NCI-H1436 (cell line): ENCODE measurements around the gene ZEB2.

Source experiments
- DNase-seq: peaks from one replicate; lab custom pipeline; 2025; lab: John Stamatoyannopoulos, UW

The ZEB2 gene

DNA sequence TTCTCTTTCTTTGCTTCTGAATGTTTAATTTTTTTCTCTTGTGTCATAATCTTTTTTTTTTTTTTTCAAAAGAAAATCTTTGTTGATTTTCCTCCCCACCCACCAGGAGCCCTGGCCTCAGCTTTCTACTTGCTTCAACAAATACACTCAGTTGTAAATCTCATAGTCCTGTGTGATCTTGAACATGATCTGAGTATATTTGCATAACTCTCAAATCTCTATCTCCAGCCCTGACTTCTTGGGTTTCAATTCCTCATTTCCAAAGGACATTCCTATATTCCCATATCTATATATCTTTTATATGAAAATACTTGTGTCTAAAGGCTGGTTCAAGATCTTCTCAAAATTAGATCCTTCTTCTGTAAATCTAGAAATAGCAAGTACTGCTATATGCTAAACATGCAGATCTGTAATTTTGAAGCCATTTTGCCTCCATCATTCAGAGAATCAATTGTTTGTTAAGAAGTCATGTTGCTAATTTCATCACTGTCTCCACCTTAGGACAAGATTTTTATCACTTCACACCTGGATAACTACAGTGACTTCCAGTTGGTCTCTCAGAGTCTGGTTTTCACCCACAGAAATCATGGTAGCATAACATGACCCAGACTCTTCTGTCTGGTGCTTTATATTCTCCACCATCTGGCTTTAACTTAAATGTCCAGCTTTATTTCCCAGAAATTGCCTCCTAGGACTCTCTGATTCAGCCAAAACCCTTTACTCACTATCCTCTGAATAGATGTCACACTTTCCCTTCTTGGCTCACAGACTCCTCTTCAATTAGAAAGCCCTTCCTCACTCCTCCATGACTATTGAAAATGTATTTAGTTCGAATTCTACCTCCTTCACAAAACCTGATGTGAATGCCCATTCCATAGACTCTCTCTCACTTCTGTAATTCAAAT is 98.1 kb downstream of the ZEB2 start:
- no peak for DNase-seq

DNA sequence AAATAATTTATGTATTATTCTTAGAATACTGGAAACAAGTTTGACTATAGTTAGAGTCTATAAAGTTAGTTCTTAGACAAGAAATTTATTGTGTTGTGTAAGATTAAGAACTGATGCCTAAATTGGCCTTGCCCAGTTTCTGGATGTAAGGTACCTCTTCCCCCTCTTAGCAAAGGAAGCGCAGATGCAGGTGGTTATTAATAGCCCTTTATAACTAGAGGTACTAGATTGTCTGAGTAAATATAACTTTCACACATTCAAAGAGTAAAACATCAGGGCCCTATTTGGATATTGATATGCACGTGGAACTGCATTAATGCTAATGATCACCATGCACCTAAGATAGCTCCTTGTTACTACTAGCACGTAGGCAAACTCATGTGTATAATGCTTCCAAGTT is 100.7 kb downstream of the ZEB2 start:
- DNase-seq = no peak

GRCh38 chr2:144415386-144415785 is 104.5 kb downstream of the ZEB2 start:
- no peak for DNase-seq

DNA sequence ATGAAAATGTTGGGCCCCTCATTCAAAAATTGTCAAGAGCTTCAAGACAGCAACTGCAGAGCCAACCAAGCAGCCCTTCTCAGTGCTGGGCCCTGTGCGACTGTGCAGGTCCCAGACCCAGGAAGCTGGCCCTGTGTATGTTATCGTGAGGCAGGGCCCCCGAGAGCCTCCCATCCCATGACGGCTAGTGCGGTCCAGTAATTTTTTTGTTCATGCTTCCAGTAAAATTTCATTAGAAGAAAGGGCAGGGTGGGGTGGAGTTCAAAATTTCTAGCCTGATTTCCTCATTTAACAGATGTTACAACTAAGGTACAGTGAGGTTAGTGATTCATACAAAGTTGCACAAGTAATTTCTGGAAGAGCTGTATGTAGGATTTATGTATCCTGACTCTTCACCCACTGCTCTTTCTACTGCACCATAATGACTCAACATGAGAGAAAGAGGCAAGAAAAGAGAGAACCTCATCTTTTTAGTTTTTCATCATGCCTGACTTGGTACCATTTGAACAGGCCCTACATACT is 105.5 kb downstream of the ZEB2 start:
- DNase-seq = no peak

DNA sequence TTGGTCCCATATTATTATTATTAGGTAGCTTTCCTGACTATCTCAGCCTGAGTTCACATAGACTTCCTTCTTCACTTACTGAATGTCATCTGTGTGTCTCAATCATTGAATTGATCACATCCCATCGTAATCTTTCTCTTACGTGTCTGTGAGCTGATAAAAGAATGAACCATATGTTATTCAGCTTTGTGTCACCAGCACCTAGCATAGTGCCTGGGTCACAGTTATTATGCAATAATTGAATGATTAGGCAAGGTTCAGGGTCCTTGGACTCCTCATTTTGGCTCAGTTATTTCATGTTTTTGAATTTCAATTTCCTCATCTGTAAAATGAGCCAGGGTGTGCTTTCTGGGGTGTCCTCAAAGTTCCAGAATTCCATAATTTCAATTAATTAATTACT is 107.2 kb downstream of the ZEB2 start:
- no peak for DNase-seq

GRCh38 chr2:144411473-144411872 is 108.4 kb downstream of the ZEB2 start:
- DNase-seq = no peak

- DNase-seq = no peak
Measured at GRCh38 chr2:144409241-144409640, 110.7 kb downstream of the ZEB2 start.

DNA sequence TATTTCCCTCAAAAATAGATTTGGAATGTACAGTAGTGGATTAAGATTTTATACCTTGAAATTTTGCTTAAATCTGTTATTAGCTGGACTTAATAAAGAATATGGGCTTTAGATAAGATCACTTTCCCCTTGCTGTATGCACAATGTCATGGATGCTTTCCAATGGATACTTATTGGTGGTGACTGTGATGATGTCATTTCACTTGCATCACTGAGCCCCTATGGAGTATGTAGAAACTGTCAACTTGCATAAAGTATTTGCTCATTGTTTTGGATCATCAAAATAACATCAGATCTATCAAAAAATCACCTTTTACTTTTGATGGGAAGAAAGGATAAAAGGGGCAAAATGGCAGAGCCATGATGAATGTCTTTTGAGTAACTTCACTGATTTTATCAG is 112.7 kb downstream of the ZEB2 start:
- DNase-seq = no peak

DNA sequence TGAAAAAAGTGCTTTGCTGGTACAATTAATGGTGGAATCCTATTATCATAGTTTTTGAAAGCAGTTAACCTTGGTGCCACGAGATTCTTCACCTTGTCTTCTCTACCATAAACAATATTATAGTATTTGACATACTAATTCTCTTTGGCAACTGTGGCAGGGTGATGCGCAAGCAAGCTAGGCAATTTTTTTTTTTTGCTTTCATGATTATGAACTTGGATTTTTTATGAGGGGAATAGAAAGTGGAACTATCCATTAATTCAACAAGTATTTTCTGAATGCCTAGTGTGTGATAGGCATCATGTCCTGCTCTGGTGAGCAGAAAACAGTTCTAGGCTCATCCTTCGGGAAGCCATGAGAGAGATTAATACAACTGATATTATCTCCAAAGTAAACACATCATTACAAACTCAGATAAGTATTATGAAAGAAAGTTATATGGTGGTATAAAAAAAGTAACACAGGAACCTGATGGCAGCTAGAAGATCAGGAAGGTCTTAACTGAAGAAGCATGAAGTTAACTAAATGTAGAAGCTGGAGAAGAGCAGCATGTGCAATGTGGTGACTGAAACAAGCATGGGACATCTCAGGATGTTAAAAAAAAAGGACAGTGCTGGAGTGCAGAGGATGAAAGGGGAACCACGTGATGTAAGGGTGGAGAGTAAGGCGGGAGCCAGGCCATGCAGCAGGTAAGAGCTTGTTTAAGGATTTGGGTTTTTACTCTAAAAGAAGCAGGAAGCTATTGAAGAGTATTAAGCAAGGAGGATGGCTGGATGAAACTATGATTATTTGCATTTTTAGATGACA is 113.7 kb downstream of the ZEB2 start:
- DNase-seq = no peak

- DNase-seq = no peak
Measured at GRCh38 chr2:144405321-144405720, 114.6 kb downstream of the ZEB2 start.

DNA sequence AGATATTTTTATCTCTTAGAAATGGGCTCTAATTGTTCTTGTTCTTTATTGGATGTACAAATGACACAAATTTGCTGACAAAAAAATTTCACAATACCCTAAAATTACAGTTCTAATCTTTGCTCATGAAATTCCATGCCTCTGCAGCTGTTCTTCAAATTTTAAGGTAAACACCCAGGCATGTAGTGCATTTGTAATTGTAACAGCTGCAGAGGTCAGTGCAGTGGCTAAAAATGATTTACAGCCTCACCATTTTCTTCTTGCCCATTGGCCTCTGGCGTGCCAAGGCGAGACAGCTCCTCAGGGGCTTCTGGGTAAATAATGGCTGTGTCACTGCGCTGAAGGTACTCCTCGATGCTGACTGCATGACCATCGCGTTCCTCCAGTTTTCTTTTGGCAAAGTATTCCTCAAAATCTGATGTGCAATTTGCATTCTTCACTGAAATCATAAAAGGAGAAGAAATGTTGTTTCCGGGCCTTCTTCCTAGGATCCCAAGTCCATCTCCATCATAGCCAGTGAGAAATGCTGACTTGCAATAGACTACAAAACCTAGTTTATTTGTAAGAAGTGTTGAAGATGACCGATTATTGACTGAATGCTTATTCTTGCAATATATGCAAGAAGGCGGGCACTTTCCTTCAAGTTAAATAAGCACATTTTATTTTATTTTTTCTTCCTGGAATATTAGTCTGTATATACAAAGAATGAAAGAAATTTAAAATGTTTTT is 115.2 kb downstream of the ZEB2 start:
- no peak for DNase-seq

GRCh38 chr2:144403933-144404332 is 116.0 kb downstream of the ZEB2 start:
- DNase-seq = no peak

- DNase-seq = no peak
Measured at GRCh38 chr2:144402251-144402650, 117.7 kb downstream of the ZEB2 start.

DNA sequence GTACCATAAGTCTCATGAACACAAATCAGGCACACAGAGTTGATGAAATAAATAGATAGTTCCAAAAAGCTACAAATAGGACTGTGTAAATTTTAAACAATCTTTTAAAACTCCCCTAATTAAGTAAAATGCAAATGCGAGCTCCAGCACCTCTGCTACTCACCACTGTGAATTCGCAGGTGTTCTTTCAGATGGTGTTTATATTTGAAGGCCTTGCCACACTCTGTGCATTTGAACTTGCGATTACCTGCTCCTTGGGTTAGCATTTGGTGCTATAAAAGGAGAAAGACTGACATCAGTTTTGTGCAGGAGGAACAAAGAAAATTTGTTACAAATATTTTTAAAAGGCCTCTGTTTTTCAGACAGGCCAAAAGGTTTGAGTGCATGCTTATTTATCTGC is 118.9 kb downstream of the ZEB2 start:
- no peak for DNase-seq

GRCh38 chr2:144396318-144396717 is 123.6 kb downstream of the ZEB2 start:
- no peak for DNase-seq

DNA sequence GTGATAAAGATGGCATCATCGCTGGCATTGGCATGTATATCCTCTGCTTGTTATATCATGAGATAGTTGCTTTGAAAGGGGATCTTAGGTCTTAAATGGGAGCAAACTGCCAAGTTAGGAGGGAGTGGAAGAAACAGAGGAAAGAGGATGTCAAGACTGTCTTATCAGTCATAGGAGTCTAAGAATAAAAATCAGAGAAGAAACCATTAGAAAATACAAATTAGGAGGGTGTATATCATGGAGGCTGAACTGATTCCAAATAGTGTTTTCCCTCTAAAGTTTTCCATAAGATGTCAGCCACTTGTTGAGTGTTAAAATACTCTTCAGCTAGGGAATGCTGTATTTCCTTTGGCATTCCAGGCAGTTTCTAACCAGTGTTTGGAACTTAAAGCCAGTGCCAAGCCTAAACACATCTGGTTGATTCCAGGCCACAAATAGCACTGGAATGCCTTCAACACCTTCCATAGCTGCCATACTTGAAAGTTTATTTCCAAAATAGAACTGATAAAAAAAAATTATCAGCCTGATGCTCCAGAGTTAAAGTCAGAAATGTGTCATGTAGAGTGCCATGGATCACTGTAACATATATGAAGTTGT is 129.4 kb downstream of the ZEB2 start:
- DNase-seq = no peak

GRCh38 chr2:144389930-144390311 is 130.0 kb downstream of the ZEB2 start:
- no peak for DNase-seq

DNA sequence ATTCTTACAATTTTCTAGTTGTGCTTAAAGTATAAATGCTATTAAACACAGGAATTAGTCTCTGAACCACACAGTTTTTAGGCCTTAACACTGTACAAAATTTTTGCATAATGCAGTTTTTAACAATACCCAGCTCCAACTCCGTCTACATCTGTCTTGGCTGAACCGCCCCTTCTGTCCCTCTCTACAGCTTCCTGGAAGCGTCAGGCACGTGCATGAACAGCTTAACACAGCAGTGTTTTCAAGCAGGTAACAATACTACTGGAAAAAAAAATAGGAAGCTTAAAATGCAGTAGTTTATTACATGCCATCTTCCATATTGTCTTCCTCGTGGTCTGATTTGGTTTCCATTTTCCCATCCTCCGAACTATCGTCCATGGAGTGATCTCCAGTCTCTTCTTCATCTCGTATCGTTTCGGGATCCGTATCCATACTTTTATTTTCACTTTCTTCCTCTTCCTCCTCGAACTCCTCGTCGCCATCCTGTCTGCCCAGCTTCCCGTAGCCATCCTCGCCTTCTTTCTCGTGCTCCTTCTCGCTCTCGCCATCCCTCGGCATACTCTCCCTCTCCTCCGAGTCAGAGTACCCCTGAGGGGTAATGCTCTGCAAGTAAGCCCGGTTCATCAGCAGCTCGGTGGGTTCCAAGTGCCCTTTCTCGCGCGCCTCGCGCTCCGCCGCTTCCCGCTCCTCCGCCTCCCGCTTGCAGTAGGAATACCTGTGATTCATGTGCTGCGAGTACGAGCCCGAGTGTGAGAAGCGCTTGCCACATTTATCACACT is 130.6 kb downstream of the ZEB2 start:
- no peak for DNase-seq

DNA sequence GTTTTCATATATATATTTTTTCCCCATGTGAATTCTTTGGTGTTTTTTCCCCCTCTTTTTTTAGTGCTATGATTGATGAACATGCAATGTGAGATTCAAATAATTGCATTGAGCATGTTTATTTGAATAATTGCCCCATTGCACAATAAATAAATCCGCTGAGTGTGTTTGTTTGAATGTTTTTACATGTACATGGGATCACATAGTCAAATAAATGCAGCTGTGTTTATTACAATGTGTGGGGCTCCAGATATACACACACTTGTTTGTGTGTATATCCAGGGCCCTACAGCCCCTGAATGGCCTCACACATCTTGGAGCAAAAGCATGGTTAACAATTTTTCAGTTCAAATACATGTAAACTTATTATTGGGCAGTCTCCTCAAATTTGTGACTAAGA is 134.5 kb downstream of the ZEB2 start:
- no peak for DNase-seq

DNA sequence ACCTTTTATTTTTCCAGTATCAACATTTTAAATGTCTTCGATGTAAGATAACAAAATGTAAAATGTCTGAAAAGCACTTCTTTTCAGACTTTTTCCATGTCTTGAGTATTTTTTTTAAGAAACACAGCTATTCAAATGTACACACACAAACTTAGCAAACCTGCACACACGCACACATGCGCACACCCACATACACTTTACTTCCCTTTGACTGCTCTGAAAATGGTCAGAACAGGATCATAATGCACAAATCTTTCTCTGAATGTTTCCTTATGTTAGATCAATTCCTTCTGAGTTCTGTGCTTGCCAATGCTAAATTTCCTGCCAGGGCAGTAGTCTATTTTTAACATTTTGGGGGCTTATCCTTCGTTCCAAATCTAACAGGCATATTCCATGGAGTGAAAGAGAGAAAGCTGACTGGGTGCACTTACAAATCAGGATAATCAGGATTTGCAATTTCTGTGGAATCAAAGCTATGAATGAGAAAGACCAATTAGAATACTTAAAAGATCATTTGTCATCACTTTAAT is 136.3 kb downstream of the ZEB2 start:
- no peak for DNase-seq

GRCh38 chr2:144382849-144383248 is 137.1 kb downstream of the ZEB2 start:
- DNase-seq = no peak
